Activated CD4-positive, alpha-beta memory T cell treated with anti-CD3 and anti-CD28 coated beads for 36 hours (primary cell): ENCODE results near the gene MYL5. TPM values are rescaled to one million over a fixed set of nuclear protein-coding genes. Genes with fewer than 3 reads are reported as not detected.

Source experiments
- CTCF ChIA-PET: fragments of 350-600 bp; sonication (Branson Sonifier 250); formaldehyde crosslinking; loops from one replicate; lab custom pipeline; 2021; ENCODE audit warnings: antibody characterized with exemption, inconsistent platforms; lab: Charles Lee
- POLR2A ChIA-PET: fragments of 350-600 bp; sonication (Branson Sonifier 250); formaldehyde crosslinking; loops from one replicate; lab custom pipeline; 2021; ENCODE audit warnings: antibody characterized with exemption; lab: Charles Lee
- DNase-seq: peaks from one replicate; pipeline ENCODE4 v3.0.0-alpha.2; 2020
- H3K27ac Mint-ChIP-seq: one replicate; pipeline ENCODE4 v1.8.0; 2021; ENCODE audit warnings: mixed read lengths
- H3K27me3 Mint-ChIP-seq: one replicate; pipeline ENCODE4 v1.8.0; 2021; ENCODE audit warnings: mixed read lengths
- H3K36me3 Mint-ChIP-seq: one replicate; pipeline ENCODE4 v1.8.0; 2021; ENCODE audit warnings: mixed read lengths
- H3K4me1 Mint-ChIP-seq: one replicate; pipeline ENCODE4 v1.8.0; 2021; ENCODE audit warnings: low read depth, mixed read lengths
- H3K4me3 Mint-ChIP-seq: one replicate; pipeline ENCODE4 v1.8.0; 2021; ENCODE audit warnings: mild to moderate bottlenecking, mixed read lengths
- H3K9me3 Mint-ChIP-seq: one replicate; pipeline ENCODE4 v1.8.0; 2021; ENCODE audit warnings: mixed read lengths
- intact Hi-C: fragments of 100-400 bp; cut with micrococcal nuclease; formaldehyde crosslinking; loops from one replicate; pipeline ENCODE4 v1.15.1; 2023
- total RNA-seq, 2 experiments: library from RNA; stranded (reverse); gene quantifications; one replicate each; pipeline ENCODE4 v1.2.3, GENCODE V29; 2021

The MYL5 gene
- total RNA-seq, 2 experiments from 2014 or later = 12.4 to 13.0 TPM

- POLR2A ChIA-PET = interaction anchor here (1.5 to 2.0 kb wide), 2 partner anchors 10 to 11 kb away, joined by 5 to 16 read pairs; no protein-coding TSS in a partner anchor
- no peaks in the 10 kb centered on the region for H3K9me3 Mint-ChIP-seq
- H3K4me3 Mint-ChIP-seq = peak overlapping the region; percentile 81
- peaks cover 24% of the 10 kb centered on the region for H3K36me3 Mint-ChIP-seq
- intact Hi-C loops = loop anchor here (1.0 to 2.0 kb wide), 5 partner anchors 9 to 337 kb away; partner anchors contain the start of genes PCGF3, PIGG, ZNF141 and ZNF721
- H3K27ac Mint-ChIP-seq = peak overlapping the region; percentile 70
- no peak for DNase-seq
- H3K4me1 Mint-ChIP-seq = peaks cover 10% of the 10 kb centered on the region
- CTCF ChIA-PET = interaction anchor here (0.6 to 2.5 kb wide), 5 partner anchors 9 to 71 kb away, joined by 3 to 12 read pairs (median 6); no protein-coding TSS in a partner anchor
- no peaks in the 10 kb centered on the region for H3K27me3 Mint-ChIP-seq
These were observed 822 bp upstream of the MYL5 start for GRCh38 chr4:673349-674091.

DNA sequence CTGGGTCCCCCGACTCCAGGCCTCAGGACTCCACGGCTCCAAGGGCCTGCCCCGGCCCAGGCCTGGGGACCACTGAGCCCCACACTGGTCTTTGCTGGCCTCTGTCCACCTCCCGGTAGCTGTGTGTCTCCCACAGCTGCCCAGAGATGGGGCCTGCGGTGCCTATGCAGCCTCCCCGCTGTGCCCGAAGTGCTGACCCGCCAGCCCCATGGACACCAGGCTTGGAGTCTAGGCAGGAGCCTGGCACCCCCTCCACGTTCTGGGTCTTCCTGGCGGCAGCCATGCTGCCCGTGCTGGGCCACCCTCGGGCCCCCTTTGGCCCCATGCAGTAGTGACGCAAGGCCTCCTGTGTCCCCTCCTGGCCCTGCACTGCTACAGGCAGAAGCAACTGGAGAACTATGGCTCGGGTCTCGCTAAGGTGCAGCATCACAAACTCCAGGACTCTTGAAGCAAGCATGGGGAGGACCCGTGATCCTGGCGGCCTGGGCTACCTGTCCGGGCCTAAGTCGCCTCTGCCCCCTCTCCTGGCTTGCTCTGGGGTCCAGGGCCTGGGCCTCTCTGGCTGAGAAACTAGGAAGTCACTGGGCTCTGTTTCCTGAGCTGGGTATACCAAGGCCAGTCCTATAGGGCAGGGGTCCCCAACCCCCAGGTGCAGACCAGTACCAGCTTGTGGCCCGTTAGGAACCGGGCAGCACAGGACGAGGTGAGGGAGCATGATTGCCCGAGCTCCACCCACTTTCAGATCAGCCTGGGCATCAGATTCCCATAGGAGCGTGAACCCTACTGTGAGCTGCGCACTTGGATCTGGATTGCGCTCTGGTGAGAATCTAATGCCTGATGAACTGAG, 917 bp downstream of the MYL5 start:
- Mint-ChIP-seq H3K36me3 (peaks cover 24% of the 10 kb centered on the region), H3K27ac (peak overlapping the region; percentile 82), H3K9me3 (no peaks in the 10 kb centered on the region), H3K4me1 (peaks cover 11% of the 10 kb centered on the region), H3K4me3 (peak overlapping the region; percentile 81), H3K27me3 (no peaks in the 10 kb centered on the region)
- ChIA-PET POLR2A (interaction anchor here (2.0 kb wide), 1 partner anchor 9 kb away, joined by 5 read pairs; no protein-coding TSS in a partner anchor), CTCF (interaction anchor here (1.1 kb wide), 1 partner anchor 9 kb away, joined by 3 read pairs; no protein-coding TSS in a partner anchor)
- DNase-seq = no peak
- intact Hi-C loops = loop anchor here (2.0 kb wide), 3 partner anchors 72 to 338 kb away; partner anchors contain the start of genes PIGG, ZNF141 and ZNF721

- no peak for DNase-seq
- intact Hi-C loops = loop anchor here (2.0 kb wide), 3 partner anchors 73 to 339 kb away; partner anchors contain the start of genes PIGG, ZNF141 and ZNF721
- H3K36me3 Mint-ChIP-seq = peaks cover 17% of the 10 kb centered on the region
- ChIA-PET CTCF (interaction anchor here (1.1 kb wide), 1 partner anchor 8 kb away, joined by 3 read pairs; no protein-coding TSS in a partner anchor), POLR2A (no interaction called here)
- peak overlapping the region; percentile 20 for H3K4me3 Mint-ChIP-seq
- H3K9me3 Mint-ChIP-seq = no peaks in the 10 kb centered on the region
- peaks cover 16% of the 10 kb centered on the region for H3K4me1 Mint-ChIP-seq
- H3K27me3 Mint-ChIP-seq = no peaks in the 10 kb centered on the region
- H3K27ac Mint-ChIP-seq = no peak overlapping the region
These were observed 1.9 kb downstream of the MYL5 start for GRCh38 chr4:675980-676870.

DNA sequence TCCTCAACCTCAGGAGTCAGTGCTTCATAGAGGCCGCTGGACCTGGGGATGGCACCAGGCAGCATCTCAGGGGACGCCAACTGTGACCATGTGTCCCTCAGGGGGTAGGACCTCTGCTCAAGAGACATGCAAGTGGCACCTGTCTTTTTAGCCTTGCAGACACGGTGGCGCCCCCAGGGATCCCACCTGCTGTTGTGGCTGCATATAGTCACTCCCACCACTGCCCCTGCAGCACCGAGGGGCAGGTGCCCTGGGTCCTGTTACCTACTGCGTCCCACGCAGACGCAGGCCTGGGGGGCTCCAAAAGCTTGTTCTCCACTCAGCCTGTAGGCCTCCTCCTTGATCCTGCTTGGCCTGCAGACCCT, 2.5 kb downstream of the MYL5 start:
- Mint-ChIP-seq H3K27ac (no peak overlapping the region), H3K4me1 (peaks cover 16% of the 10 kb centered on the region), H3K36me3 (peaks cover 11% of the 10 kb centered on the region), H3K4me3 (no peak overlapping the region), H3K27me3 (no peaks in the 10 kb centered on the region), H3K9me3 (no peaks in the 10 kb centered on the region)
- POLR2A ChIA-PET = no interaction called here
- CTCF ChIA-PET = no interaction called here
- intact Hi-C loops = no loop called here
- DNase-seq = no peak

GRCh38 chr4:677431-678293, 3.3 kb downstream of the MYL5 start:
- intact Hi-C loops = no loop called here
- no peak overlapping the region for H3K4me3 Mint-ChIP-seq
- ChIA-PET CTCF (no interaction called here), POLR2A (interaction anchor here (0.5 kb wide), 1 partner anchor 106 kb away, joined by 4 read pairs; no protein-coding TSS in a partner anchor)
- peaks cover 16% of the 10 kb centered on the region for H3K4me1 Mint-ChIP-seq
- H3K27ac Mint-ChIP-seq = no peak overlapping the region
- no peaks in the 10 kb centered on the region for H3K9me3 Mint-ChIP-seq
- DNase-seq = peak; percentile 57
- H3K36me3 Mint-ChIP-seq = peaks cover 8% of the 10 kb centered on the region
- no peaks in the 10 kb centered on the region for H3K27me3 Mint-ChIP-seq

GRCh38 chr4:678331-679103, 4.2 kb downstream of the MYL5 start:
- no peaks in the 10 kb centered on the region for H3K9me3 Mint-ChIP-seq
- H3K27me3 Mint-ChIP-seq = no peaks in the 10 kb centered on the region
- H3K36me3 Mint-ChIP-seq = peaks cover 2% of the 10 kb centered on the region
- intact Hi-C loops = no loop called here
- H3K4me1 Mint-ChIP-seq = peaks cover 9% of the 10 kb centered on the region
- no peak overlapping the region for H3K4me3 Mint-ChIP-seq
- DNase-seq = no peak
- H3K27ac Mint-ChIP-seq = no peak overlapping the region
- ChIA-PET POLR2A (no interaction called here), CTCF (no interaction called here)

GRCh38 chr4:679104-679481, 4.8 kb downstream of the MYL5 start:
- Mint-ChIP-seq H3K4me1 (peaks cover 8% of the 10 kb centered on the region), H3K27me3 (no peaks in the 10 kb centered on the region), H3K4me3 (no peak overlapping the region), H3K36me3 (peaks cover under 1% of the 10 kb centered on the region), H3K9me3 (no peaks in the 10 kb centered on the region), H3K27ac (no peak overlapping the region)
- ChIA-PET POLR2A (no interaction called here), CTCF (no interaction called here)
- intact Hi-C loops = no loop called here
- DNase-seq = no peak

DNA sequence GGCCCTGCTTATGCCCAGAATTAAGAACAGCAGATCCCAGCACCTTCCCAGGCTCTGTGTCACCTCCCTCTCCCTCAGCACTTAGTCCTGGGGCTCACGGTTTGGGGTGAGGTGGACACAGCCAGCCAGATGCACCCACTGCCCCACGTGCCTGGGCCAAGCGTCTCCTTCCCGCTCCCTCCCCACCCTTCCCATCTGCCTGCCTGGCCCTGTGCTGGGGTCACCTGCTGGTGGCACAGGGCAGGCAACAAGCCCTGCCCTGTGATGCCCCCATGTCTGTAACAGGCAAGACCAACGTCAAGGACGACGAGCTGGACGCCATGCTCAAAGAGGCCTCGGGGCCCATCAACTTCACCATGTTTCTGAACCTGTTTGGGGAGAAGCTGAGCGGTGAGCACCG, 5.3 kb downstream of the MYL5 start:
- ChIA-PET CTCF (no interaction called here), POLR2A (no interaction called here)
- H3K9me3 Mint-ChIP-seq = no peaks in the 10 kb centered on the region
- intact Hi-C loops = no loop called here
- H3K27ac Mint-ChIP-seq = no peak overlapping the region
- no peak overlapping the region for H3K4me3 Mint-ChIP-seq
- no peaks in the 10 kb centered on the region for H3K27me3 Mint-ChIP-seq
- H3K36me3 Mint-ChIP-seq = no peaks in the 10 kb centered on the region
- H3K4me1 Mint-ChIP-seq = peaks cover 8% of the 10 kb centered on the region
- no peak for DNase-seq

DNA sequence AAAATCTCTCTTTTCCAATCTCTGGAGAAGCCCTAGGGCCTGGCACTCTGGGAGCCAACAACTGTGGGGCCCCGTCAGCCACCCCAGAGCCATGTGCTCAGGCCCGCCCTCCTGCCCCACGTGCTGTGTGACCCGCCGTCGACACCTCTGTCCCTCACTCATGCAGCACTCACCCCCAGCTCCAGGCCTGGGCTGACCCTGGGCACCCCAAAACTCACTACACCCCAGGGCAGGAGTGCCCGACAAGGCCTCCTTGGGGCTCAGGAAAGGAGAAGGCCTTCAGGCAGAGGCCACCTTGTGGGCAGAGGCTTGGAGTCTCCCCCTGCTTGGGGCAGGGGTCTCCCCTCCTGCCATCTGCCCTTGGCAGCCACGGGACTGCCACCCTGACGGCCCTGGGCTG, 5.7 kb downstream of the MYL5 start:
- Mint-ChIP-seq H3K27me3 (peaks cover 1% of the 10 kb centered on the region), H3K27ac (no peak overlapping the region), H3K9me3 (no peaks in the 10 kb centered on the region), H3K4me1 (peaks cover 8% of the 10 kb centered on the region), H3K4me3 (no peak overlapping the region), H3K36me3 (no peaks in the 10 kb centered on the region)
- intact Hi-C loops = no loop called here
- ChIA-PET POLR2A (no interaction called here), CTCF (no interaction called here)
- DNase-seq = no peak

DNA sequence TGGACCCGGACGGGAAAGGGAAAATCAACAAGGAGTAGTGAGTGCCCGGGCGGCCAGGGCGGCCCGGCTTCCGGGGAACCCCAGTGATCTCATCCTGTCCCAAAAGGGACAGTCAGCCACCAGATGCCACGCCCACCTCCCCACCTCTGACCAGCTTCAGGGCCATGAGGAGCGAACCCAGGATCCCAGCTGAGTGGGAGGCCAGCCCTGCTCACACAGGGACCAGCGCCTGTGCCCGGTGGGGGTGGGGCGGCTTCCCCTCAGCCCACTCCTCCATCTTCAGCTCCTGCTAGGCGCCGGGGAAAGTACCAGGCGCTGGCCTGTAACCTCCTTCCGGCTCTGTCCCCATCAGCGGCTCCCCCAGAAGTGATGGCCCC, 6.2 kb downstream of the MYL5 start:
- intact Hi-C loops = no loop called here
- peak; percentile 37 for DNase-seq
- POLR2A ChIA-PET = no interaction called here
- Mint-ChIP-seq H3K9me3 (no peaks in the 10 kb centered on the region), H3K36me3 (no peaks in the 10 kb centered on the region), H3K27ac (no peak overlapping the region), H3K4me3 (peak overlapping the region; percentile 12), H3K27me3 (peaks cover 4% of the 10 kb centered on the region), H3K4me1 (peaks cover 8% of the 10 kb centered on the region)
- CTCF ChIA-PET = no interaction called here
